AG04450 (cell line): ENCODE results near the gene NPAS3. TPM values are rescaled to one million over a fixed set of nuclear protein-coding genes. Genes with fewer than 3 reads are reported as not detected.

Source experiments
- CTCF ChIA-PET: fragments of 300-600, 350-600 bp; formaldehyde crosslinking; extraction: SDS; loops from one replicate; lab custom pipeline; 2022; ENCODE audit warnings: antibody characterized with exemption, inconsistent platforms; lab: Charles Lee
- POLR2A ChIA-PET: fragments of 350-600 bp; formaldehyde crosslinking; extraction: SDS; loops from one replicate; lab custom pipeline; 2021; ENCODE audit warnings: antibody characterized with exemption, inconsistent platforms; lab: Yijun Ruan, JAX
- DNase-seq: peaks from one replicate; pipeline ENCODE4 v3.0.0-alpha.2; 2011; ENCODE audit warnings: low read depth, low spot score
- H3K27ac ChIP-seq: one replicate; pipeline ENCODE4 v1.5.1; 2012; ENCODE audit warnings: low read depth, low read length, control low read depth
- H3K27me3 ChIP-seq: one replicate; pipeline ENCODE4 v1.6.0; 2012; ENCODE audit warnings: low read length; ENCODE audit not compliant: control insufficient read depth, insufficient read depth
- H3K4me3 ChIP-seq: 2 replicates; pipeline ENCODE4 v1.5.1; 2011; ENCODE audit warnings: mild to moderate bottlenecking, low read depth, low read length, control low read depth
- H3K9me3 ChIP-seq: 2 replicates; pipeline ENCODE4 v1.5.1; 2012; ENCODE audit warnings: low read length; ENCODE audit not compliant: control insufficient read depth, insufficient read depth
- CTCF ChIP-seq: IDR thresholded peaks from 2 replicates; pipeline ENCODE4 v1.5.1; 2011; ENCODE audit warnings: low read depth, low read length, control low read depth, inconsistent platforms
- polyA plus RNA-seq: library from polyadenylated mRNA; depleted of rRNA; stranded (reverse); fragments of >200 nt; gene quantifications from 2 replicates; pipeline ENCODE4 v1.2.3, GENCODE V29; 2011

The NPAS3 gene
- polyA plus RNA-seq, 1 experiment = not detected

- no peak for TF ChIP-seq CTCF
- no peaks in the 10 kb centered on the region for H3K27me3 ChIP-seq
- POLR2A ChIA-PET = no interaction called here
- CTCF ChIA-PET = interaction anchor here (0.9 to 6.3 kb wide), 3 partner anchors 253 to 479 kb away, joined by 3 to 39 read pairs (median 4); no protein-coding TSS in a partner anchor
- DNase-seq = no peak
- no peaks in the 10 kb centered on the region for H3K9me3 ChIP-seq
- H3K4me3 ChIP-seq = no peak overlapping the region
- H3K27ac ChIP-seq = no peak overlapping the region
These were observed 905.4 kb downstream of the NPAS3 start for GRCh38 chr14:33844118-33844517.

- Histone ChIP-seq H3K27ac (no peak overlapping the region), H3K9me3 (no peaks in the 10 kb centered on the region), H3K27me3 (no peaks in the 10 kb centered on the region), H3K4me3 (no peak overlapping the region)
- no peak for DNase-seq
- CTCF ChIA-PET = interaction anchor here (6.3 kb wide), 1 partner anchor 251 kb away, joined by 39 read pairs; no protein-coding TSS in a partner anchor
- TF ChIP-seq CTCF = no peak
- POLR2A ChIA-PET = no interaction called here
These were observed 907.6 kb downstream of the NPAS3 start for GRCh38 chr14:33846100-33846824.

GRCh38 chr14:33847066-33847465 is 908.4 kb downstream of the NPAS3 start:
- ChIA-PET CTCF (interaction anchor here (1.4 to 2.7 kb wide), 2 partner anchors 9 to 380 kb away, joined by 4 to 17 read pairs; no protein-coding TSS in a partner anchor), POLR2A (no interaction called here)
- TF ChIP-seq CTCF = no peak
- no peaks in the 10 kb centered on the region for H3K27me3 ChIP-seq
- no peaks in the 10 kb centered on the region for H3K9me3 ChIP-seq
- DNase-seq = no peak
- H3K27ac ChIP-seq = no peak overlapping the region
- H3K4me3 ChIP-seq = no peak overlapping the region

GRCh38 chr14:33848009-33848408 is 909.3 kb downstream of the NPAS3 start:
- Histone ChIP-seq H3K27ac (no peak overlapping the region), H3K27me3 (no peaks in the 10 kb centered on the region), H3K9me3 (no peaks in the 10 kb centered on the region), H3K4me3 (no peak overlapping the region)
- CTCF ChIA-PET = interaction anchor here (0.6 to 2.7 kb wide), 6 partner anchors 8 to 951 kb away, joined by 3 to 17 read pairs (median 5); no protein-coding TSS in a partner anchor
- no peak for DNase-seq
- POLR2A ChIA-PET = no interaction called here
- no peak for TF ChIP-seq CTCF

- no peaks in the 10 kb centered on the region for H3K27me3 ChIP-seq
- DNase-seq = no peak
- no peaks in the 10 kb centered on the region for H3K9me3 ChIP-seq
- no peak overlapping the region for H3K27ac ChIP-seq
- CTCF ChIA-PET = interaction anchor here (0.6 to 2.7 kb wide), 6 partner anchors 9 to 473 kb away, joined by 3 to 17 read pairs (median 6); no protein-coding TSS in a partner anchor
- TF ChIP-seq CTCF = peak; percentile 47
- H3K4me3 ChIP-seq = no peak overlapping the region
- POLR2A ChIA-PET = no interaction called here
These were observed 910.2 kb downstream of the NPAS3 start for GRCh38 chr14:33848706-33849454.
